KMS-11 (cell line): ENCODE measurements around the gene ADSL.

ENCODE experiments used
- H2AFZ ChIP-seq: fragments of 200-600 bp; sonication (generic); 2 replicates; pipeline ENCODE4 v1.6.1; 2016; ENCODE audit warnings: antibody characterized with exemption, mixed run types, low read depth
- H3K27ac ChIP-seq: fragments of 200-600 bp; sonication (generic); 2 replicates; pipeline ENCODE4 v1.6.1; 2016; ENCODE audit warnings: mild to moderate bottlenecking, mixed run types
- H3K27me3 ChIP-seq: fragments of 200-600 bp; sonication (generic); 2 replicates; pipeline ENCODE4 v1.6.1; 2017; ENCODE audit warnings: mild to moderate bottlenecking, low read depth, mixed run types, moderate library complexity; ENCODE audit not compliant: insufficient read depth
- H3K36me3 ChIP-seq: fragments of 200-600 bp; sonication (generic); 2 replicates; pipeline ENCODE4 v1.6.1; 2017; ENCODE audit warnings: mild to moderate bottlenecking, mixed run types; ENCODE audit not compliant: insufficient read depth
- H3K4me1 ChIP-seq: fragments of 200-600 bp; sonication (generic); 2 replicates; pipeline ENCODE4 v1.6.1; 2016; ENCODE audit warnings: mild to moderate bottlenecking, low read depth, mixed run types; ENCODE audit not compliant: poor library complexity, severe bottlenecking
- H3K4me2 ChIP-seq: fragments of 200-600 bp; sonication (generic); 2 replicates; pipeline ENCODE4 v1.7.0; 2016; ENCODE audit warnings: mild to moderate bottlenecking, mixed run types
- H3K4me3 ChIP-seq: fragments of 200-600 bp; sonication (generic); IDR thresholded peaks from 2 replicates; pipeline ENCODE4 v1.6.1; 2017; ENCODE audit warnings: low read depth, low read length, mixed read lengths; ENCODE audit not compliant: insufficient read depth
- H3K79me2 ChIP-seq: fragments of 200-600 bp; sonication (generic); 2 replicates; pipeline ENCODE4 v1.6.1; 2016; ENCODE audit warnings: low read depth, mixed run types; ENCODE audit not compliant: insufficient read depth
- H3K9ac ChIP-seq: fragments of 200-600 bp; sonication (generic); 2 replicates; pipeline ENCODE4 v1.6.1; 2016; ENCODE audit warnings: mild to moderate bottlenecking, mixed run types
- H4K20me1 ChIP-seq: fragments of 200-600 bp; sonication (generic); 2 replicates; pipeline ENCODE4 v1.6.1; 2016; ENCODE audit warnings: mild to moderate bottlenecking, mixed run types; ENCODE audit not compliant: insufficient read depth
- TF ChIP-seq, protein P1 (sequence below): fragments of 200-600 bp; sonication (generic); conservative IDR thresholded peaks from 2 replicates; pipeline ENCODE4 v1.6.1; 2017; ENCODE audit warnings: low read depth, mild to moderate bottlenecking, antibody characterized with exemption, low read length, moderate library complexity, mixed read lengths

Gene ADSL

DNA sequence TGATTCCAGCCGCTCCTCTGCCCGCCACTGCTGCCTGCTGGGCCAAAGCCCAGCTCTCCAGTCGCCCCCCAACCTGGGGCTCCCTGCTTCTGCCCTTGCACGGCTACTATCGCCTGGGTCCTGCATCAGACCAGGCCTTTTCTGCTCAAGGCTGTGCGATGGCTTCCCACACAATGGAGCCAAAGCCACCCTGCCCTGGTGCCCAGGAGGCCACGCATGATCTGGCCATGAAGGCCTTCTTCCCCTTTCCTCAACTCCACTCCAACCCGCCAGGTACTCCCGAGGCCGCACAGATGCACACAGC is 69.9 kb downstream of the ADSL start:
- Histone ChIP-seq H2AFZ (no peak overlapping the region), H3K9ac (no peak overlapping the region), H4K20me1 (no peaks in the 10 kb centered on the region), H3K4me2 (no peak overlapping the region), H3K36me3 (no peaks in the 10 kb centered on the region), H3K4me3 (no peak overlapping the region), H3K4me1 (peaks cover 13% of the 10 kb centered on the region), H3K79me2 (no peaks in the 10 kb centered on the region), H3K27ac (no peak overlapping the region), H3K27me3 (no peaks in the 10 kb centered on the region)
- TF ChIP-seq, protein P1, sequence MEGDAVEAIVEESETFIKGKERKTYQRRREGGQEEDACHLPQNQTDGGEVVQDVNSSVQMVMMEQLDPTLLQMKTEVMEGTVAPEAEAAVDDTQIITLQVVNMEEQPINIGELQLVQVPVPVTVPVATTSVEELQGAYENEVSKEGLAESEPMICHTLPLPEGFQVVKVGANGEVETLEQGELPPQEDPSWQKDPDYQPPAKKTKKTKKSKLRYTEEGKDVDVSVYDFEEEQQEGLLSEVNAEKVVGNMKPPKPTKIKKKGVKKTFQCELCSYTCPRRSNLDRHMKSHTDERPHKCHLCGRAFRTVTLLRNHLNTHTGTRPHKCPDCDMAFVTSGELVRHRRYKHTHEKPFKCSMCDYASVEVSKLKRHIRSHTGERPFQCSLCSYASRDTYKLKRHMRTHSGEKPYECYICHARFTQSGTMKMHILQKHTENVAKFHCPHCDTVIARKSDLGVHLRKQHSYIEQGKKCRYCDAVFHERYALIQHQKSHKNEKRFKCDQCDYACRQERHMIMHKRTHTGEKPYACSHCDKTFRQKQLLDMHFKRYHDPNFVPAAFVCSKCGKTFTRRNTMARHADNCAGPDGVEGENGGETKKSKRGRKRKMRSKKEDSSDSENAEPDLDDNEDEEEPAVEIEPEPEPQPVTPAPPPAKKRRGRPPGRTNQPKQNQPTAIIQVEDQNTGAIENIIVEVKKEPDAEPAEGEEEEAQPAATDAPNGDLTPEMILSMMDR = no peak

DNA sequence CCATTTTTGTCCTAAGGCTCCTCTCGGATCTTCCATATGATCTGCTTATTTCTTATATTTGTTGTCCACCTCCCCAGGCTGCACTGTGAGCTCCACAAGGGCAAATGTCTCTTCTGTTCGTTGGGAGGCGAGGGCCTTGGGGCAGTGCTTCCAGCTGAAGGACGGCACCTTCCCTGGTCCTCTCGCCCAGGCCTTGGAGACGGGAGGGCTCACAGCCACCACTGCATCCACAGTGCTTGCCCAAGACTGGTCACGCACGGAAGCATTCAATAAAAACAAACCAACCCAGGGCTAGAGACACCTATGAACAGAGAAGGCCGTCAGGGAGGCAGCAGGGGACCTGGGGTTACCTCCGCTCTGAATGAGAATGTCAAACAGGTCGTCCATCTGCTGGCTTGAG is 70.3 kb downstream of the ADSL start:
- H3K79me2 ChIP-seq = no peaks in the 10 kb centered on the region
- H3K4me1 ChIP-seq = peaks cover 13% of the 10 kb centered on the region
- no peak overlapping the region for H2AFZ ChIP-seq
- no peak overlapping the region for H3K27ac ChIP-seq
- TF ChIP-seq, protein P1 = no peak
- no peaks in the 10 kb centered on the region for H3K27me3 ChIP-seq
- no peaks in the 10 kb centered on the region for H4K20me1 ChIP-seq
- no peak overlapping the region for H3K4me3 ChIP-seq
- no peaks in the 10 kb centered on the region for H3K36me3 ChIP-seq
- no peak overlapping the region for H3K9ac ChIP-seq
- no peak overlapping the region for H3K4me2 ChIP-seq

DNA sequence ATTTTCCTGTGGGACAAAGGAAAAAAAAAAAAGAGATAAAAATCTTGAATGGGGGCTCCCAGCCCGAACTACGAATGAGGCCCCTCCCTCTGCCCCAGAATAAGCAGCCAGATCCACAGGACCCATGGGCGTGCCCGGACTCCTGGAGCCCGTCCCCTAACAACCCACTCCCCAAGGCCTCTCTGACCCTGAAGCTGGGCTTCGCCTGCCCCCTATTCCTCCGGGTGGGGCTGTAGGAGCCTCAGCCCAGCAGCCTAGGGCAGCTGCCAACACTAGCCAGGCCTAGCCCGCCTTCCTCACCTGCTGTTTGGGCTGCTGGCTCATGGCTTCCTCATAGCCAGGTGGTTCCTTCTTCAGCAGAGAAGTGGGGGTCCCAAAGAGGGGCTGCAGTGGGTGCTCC is 70.7 kb downstream of the ADSL start:
- no peak overlapping the region for H2AFZ ChIP-seq
- no peaks in the 10 kb centered on the region for H3K27me3 ChIP-seq
- no peaks in the 10 kb centered on the region for H4K20me1 ChIP-seq
- no peaks in the 10 kb centered on the region for H3K79me2 ChIP-seq
- TF ChIP-seq, protein P1 = no peak
- no peak overlapping the region for H3K9ac ChIP-seq
- H3K4me1 ChIP-seq = peaks cover 13% of the 10 kb centered on the region
- no peak overlapping the region for H3K27ac ChIP-seq
- no peak overlapping the region for H3K4me3 ChIP-seq
- H3K36me3 ChIP-seq = no peaks in the 10 kb centered on the region
- H3K4me2 ChIP-seq = no peak overlapping the region

DNA sequence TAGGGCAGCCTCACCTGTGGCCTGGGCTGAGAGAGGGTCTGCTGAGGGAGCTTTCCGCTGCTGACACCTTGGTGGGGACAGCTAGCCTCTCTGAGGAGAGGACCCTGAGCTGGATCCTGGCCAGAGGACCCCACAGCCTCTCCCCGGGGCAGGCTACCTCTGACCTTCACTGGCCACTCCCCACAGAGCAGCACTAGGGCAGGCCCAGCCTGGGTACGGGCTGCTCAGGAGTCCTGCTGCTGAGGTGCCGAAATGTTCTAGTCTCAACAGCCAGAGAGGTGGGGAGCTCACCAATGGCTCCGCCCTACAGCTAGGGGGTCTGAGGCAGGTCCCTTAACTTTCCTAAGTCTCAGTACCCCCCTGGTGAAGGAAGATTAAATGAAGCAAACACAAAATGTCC is 71.6 kb downstream of the ADSL start:
- H3K4me1 ChIP-seq = peaks cover 21% of the 10 kb centered on the region
- H3K9ac ChIP-seq = no peak overlapping the region
- no peaks in the 10 kb centered on the region for H3K27me3 ChIP-seq
- TF ChIP-seq, protein P1 = no peak
- H3K4me3 ChIP-seq = no peak overlapping the region
- no peak overlapping the region for H3K4me2 ChIP-seq
- no peak overlapping the region for H3K27ac ChIP-seq
- H2AFZ ChIP-seq = no peak overlapping the region
- H4K20me1 ChIP-seq = no peaks in the 10 kb centered on the region
- H3K36me3 ChIP-seq = no peaks in the 10 kb centered on the region
- no peaks in the 10 kb centered on the region for H3K79me2 ChIP-seq
